BE2C (cell line): ENCODE measurements around the gene BID.

Experiments
- DNase-seq: peaks from one replicate; pipeline ENCODE4 v3.0.0-alpha.2; 2020
- H3K27me3 ChIP-seq: fragments of 250-450 bp; sonication (Bioruptor Pico); 2 replicates; pipeline ENCODE4 v1.5.1; 2020; ENCODE audit warnings: mild to moderate bottlenecking
- H3K36me3 ChIP-seq: fragments of 250-450 bp; sonication (Bioruptor Pico); 2 replicates; pipeline ENCODE4 v1.5.1; 2020; ENCODE audit warnings: mild to moderate bottlenecking
- H3K4me1 ChIP-seq: fragments of 250-450 bp; sonication (Bioruptor Pico); 2 replicates; pipeline ENCODE4 v1.5.1; 2020
- H3K4me3 ChIP-seq: 2 replicates; pipeline ENCODE4 v1.5.1; 2011; ENCODE audit warnings: low read depth, low read length
- H3K9me3 ChIP-seq: fragments of 250-450 bp; sonication (Bioruptor Pico); 2 replicates; pipeline ENCODE4 v1.5.1; 2020
- CTCF ChIP-seq: IDR thresholded peaks from 2 replicates; pipeline ENCODE4 v1.5.1; 2012; ENCODE audit warnings: mild to moderate bottlenecking, low read depth, low read length

Gene BID

GRCh38 chr22:17754233-17754925 lies 19.9 kb downstream of the BID start:
- no peaks in the 10 kb centered on the region for H3K9me3 ChIP-seq
- no peak for DNase-seq
- H3K4me1 ChIP-seq: no peaks in the 10 kb centered on the region
- H3K27me3 ChIP-seq: no peaks in the 10 kb centered on the region
- TF ChIP-seq CTCF: peak; percentile 53
- H3K4me3 ChIP-seq: no peak overlapping the region
- H3K36me3 ChIP-seq: no peaks in the 10 kb centered on the region

GRCh38 chr22:17753401-17753989 lies 20.8 kb downstream of the BID start:
- DNase-seq: no peak
- no peaks in the 10 kb centered on the region for H3K9me3 ChIP-seq

GRCh38 chr22:17751596-17751995 lies 22.7 kb downstream of the BID start:
- no peak for DNase-seq
- H3K36me3 ChIP-seq: no peaks in the 10 kb centered on the region
- H3K27me3 ChIP-seq: no peaks in the 10 kb centered on the region
- H3K9me3 ChIP-seq: no peaks in the 10 kb centered on the region
- TF ChIP-seq CTCF: no peak
- H3K4me1 ChIP-seq: no peaks in the 10 kb centered on the region
- H3K4me3 ChIP-seq: no peak overlapping the region

More at GRCh38 chr22:17753401-17753989, 20.8 kb downstream of the BID start:
- Histone ChIP-seq H3K27me3 (no peaks in the 10 kb centered on the region), H3K36me3 (no peaks in the 10 kb centered on the region), H3K4me1 (no peaks in the 10 kb centered on the region), H3K4me3 (no peak overlapping the region)
- TF ChIP-seq CTCF: no peak

DNA sequence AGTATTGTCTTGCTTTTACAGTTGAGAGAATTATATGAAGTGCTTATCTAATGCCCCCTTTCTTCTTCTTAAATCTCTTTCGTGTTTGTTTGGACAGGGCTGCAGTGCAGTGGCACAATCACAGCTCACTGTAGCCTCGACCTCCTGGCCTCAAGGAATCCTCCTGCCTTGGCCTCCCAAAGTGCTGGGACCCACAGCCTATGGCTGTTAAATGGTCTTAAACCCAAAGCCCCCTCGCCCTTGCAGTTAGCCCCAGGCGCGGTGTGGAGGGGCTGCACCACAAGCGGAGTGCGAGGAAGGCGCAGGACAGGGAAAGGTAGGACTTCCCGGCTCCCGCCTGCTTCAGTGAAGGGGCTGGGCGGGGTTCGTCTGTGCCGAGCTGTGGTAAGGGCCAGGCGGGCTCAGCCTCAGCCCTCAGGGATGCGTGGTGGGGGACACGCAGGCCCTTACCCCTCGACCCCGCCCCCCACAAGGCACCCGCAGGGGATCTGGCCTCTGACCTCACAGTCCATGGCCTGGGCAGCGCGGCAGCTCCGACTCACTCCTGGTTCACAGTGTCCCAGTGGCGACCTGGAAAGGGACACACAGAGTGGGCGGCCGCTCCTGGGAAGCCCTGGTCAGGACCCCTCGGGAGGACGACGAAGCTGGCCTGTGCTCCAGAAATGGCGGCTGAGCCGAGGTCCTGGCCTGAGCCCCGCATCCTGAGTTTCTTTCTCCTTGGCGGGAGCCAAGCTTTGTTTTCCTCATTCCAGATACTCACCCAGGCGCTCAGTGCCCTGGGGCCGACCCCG lies 24.5 kb downstream of the BID start:
- no peak for TF ChIP-seq CTCF
- H3K4me3 ChIP-seq: no peak overlapping the region
- no peaks in the 10 kb centered on the region for H3K9me3 ChIP-seq
- no peak for DNase-seq
- H3K27me3 ChIP-seq: no peaks in the 10 kb centered on the region
- no peaks in the 10 kb centered on the region for H3K4me1 ChIP-seq
- H3K36me3 ChIP-seq: no peaks in the 10 kb centered on the region

DNA sequence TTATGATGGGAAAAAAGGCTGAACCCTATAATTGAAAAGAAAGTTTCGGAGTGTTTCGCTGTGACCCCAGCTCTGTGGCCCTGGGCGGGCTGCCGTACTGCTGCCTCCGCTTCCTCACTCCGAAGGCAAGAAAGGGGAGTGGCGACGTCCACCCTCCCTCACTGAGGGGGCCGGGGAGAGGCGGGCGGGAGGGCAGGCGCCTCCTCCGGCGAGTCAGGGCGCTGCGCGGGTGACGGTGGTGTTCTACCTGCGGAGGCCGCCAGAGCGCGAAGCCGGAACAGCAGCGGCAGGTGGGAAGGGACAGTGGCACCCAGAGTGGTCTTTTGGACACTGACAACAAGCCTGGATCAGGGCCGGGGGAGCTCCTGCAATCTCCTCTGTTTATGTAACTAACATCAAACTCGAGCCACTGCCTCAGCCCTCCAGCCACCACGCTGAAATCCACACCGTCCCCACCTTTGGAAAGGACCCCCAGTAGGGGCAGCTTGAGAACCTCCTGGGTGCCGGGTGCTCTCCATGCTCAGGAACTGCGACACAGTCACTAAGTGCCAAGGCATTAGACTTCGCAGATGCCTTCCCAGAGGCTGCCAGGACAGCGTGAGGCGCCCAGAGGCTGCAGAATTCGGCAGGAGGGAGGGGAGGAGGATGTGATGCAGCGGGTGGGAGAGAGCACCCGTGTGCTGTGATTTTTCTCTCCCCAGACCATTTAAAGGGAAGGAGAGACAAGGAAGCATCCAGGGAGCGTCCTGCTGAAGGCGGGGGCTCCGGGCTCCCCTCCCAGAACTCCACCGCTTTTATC lies 25.5 kb downstream of the BID start:
- DNase-seq: no peak
- Histone ChIP-seq H3K36me3 (no peaks in the 10 kb centered on the region), H3K27me3 (no peaks in the 10 kb centered on the region), H3K4me3 (no peak overlapping the region), H3K9me3 (no peaks in the 10 kb centered on the region), H3K4me1 (no peaks in the 10 kb centered on the region)
- TF ChIP-seq CTCF: no peak
